Hypothalamus (tissue), 51 donors: ENCODE results near the gene CRACDL.

Experiments
- DNase-seq, 51 donors: peaks; one replicate each; lab custom pipeline; 2025; lab: John Stamatoyannopoulos, UW

Gene CRACDL

DNA sequence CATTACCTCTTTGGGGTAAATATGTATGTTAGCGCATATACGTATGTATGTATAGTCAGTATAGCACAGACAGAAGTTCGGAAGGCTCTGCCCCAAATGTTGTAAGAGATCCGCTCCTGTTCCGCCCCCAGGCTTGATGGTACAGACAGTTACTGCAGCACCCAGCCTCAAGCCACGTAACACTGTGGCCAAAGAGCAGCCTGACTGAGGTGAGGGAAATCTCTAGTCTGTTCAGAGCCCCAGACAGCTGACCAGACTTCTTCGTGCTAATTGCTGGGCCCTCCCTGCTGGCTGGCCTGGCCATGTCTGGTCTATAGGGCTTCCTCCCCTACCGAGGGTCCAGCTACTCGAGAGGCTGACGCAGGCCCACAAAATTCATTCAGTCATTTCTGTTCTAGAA lies 7.8 kb downstream of the CRACDL start:
- no peak for DNase-seq

DNA sequence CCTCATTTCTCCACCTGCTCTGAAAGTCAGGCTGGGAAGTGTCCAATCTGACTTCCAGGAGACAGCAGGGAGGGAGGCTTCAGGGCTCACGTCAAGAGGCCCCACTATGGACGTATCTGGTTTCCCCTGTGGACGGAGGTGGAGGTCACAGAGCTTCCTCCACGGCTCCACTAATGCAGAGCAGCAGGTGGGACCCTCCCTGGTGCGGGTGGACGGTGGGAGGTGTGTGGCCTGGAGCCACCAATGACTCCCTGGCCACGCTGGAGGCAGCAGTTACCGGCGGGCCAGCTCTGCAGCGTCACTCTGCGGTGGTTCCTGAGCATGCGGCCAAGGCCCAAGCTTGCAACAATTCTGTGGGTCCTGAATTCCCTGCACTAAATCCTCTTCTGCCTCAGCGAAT lies 9.0 kb downstream of the CRACDL start:
- no peak for DNase-seq

DNA sequence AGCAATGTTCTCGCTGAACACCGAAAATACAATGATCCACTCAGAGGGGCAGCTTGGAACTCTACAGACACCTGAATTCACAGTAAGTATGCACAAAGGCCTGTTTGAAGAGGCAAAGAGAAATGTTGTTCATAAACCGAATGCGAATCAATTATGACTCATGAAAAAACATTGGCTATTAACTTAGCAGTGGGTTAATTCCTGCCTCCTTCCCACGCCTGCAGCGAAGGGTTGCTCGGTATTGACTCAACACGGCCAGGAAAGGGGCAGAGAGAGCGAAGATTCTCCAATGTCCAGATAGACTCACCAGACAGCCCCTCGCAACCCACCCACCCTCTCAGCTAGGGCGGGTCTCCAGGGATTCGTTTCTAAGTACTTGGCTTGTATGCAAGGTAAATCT lies 9.4 kb downstream of the CRACDL start:
- peak in 1 of 51 donors; percentile 36 for DNase-seq

DNA sequence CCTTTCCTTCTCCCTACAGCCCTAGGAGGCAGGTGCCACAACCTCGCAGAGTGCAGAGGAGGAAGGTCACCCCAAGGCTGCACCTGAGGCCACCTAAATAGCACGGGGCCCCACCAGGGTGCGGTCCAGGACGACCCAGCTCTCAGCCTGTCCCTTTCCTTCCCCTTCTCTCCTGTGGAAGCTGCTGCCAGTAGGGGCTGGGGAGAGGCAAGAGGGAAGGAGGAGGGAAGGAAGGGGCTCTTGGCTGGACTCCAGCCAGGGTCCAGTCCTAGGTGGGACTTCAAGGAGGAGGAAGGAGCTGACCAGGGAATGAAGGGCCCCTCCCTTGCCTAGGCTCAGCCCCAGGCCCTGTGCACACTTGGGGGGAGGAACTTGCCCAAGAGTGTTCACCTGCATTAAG lies 11.1 kb downstream of the CRACDL start:
- DNase-seq, result no peak

DNA sequence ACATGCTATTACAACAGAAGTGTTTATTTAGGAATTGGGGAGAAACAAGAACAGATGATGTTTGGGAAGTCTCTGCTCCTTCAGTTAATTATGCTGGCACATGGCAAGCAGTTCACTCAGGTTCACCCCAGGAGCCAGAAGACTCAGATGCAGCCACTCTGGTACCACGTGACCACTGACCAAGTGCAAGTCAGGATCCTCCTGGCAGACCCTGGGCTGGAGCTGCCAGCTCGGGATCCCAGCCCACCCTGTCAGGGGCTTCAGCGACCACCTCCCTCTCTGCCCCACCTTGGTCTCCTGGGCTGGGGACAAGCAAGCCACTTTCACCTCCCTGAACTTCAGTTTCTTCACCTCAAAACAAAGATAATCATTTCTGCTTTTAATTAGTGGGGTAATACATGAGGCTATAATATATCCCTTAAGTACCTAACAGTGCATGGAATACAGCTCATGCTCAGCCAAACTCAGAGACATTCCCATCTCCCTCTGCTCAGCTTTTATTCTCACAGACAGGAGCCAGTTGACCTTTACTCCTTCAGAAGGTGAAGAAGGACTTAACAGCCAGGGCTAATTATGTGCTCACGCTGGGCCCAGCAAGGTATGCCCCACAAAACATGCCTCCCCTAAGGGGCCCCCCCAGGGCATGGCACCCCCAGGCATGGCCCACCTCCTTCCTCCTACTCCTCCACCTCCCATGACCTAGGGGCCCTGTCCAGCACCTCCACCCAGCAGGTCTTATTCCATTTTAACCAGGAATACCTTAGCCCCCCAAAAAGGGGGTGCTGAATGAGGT lies 11.8 kb downstream of the CRACDL start:
- DNase-seq, result no peak

DNA sequence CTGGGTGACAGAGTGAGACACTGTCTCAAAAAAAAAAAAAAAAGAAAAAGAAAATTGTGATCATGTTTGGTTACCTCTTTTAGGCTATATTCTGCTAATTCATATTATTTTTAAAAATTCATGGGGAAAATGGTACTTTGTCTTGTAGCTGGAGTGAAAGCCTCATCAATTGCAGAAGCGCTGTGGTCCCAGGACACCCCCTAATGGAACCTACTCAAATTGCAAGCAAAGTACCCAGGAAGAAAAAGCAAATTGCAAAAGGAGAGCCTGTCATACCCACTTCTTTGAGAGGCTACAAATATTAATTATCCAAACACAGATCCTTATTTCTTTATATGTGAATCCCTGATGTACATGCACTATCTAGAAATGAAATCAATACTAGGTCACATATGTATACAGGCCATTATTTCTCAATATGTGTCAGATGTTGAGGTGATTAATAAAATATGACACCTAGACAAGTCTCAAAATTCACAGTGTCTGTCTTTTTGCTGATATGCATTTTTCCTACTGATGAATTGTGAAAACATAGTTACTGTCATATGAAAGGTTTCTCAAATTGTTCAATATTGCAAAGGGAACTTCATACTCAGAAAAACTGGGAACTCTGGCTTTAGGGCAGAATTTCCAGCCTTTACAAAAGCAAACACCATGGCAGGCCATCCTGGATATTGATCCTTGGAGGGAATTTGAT lies 12.6 kb downstream of the CRACDL start:
- no peak for DNase-seq

DNA sequence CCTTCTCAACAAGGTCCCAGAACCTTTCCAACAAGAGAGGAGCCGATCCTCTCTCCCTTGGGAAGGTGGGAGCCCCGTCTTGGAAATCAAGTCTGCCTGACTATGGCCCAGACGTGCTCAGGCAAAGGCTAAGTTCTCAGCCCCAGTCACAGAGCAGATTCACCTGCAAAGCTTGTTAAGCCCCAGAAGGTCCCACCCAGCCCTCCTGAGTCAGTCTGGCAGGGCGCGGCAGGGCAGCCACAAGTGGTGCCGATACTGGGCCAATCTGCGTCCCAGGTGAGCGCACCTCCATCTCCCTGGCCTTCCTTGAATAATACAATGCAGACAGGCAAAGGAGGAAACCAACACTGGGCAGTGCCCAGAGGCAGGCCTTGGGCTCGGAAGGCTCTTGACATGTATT lies 15.0 kb downstream of the CRACDL start:
- DNase-seq, result no peak

DNA sequence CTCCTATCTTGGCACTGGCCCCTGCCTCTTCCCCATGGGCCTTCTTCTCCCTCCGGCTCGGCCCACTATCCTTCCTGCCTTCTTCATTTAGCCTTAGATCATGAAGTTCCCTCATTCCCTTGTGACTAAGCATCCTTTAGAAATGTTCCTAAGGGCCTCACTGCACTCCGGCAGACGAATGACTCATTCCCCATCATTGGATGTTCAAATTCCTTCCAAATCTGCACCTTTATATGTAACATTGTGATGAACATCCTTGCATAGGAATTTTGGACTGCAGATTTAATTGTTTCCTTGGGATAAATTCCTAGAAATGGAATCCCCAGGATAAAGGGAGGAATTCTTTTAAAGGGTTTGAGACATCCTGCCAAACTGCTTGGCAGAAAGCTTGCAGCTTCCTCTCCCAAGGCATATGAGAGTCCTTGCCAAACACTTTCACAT lies 19.0 kb downstream of the CRACDL start:
- peak in 2 of 51 donors; percentile 39 to 42 for DNase-seq

DNA sequence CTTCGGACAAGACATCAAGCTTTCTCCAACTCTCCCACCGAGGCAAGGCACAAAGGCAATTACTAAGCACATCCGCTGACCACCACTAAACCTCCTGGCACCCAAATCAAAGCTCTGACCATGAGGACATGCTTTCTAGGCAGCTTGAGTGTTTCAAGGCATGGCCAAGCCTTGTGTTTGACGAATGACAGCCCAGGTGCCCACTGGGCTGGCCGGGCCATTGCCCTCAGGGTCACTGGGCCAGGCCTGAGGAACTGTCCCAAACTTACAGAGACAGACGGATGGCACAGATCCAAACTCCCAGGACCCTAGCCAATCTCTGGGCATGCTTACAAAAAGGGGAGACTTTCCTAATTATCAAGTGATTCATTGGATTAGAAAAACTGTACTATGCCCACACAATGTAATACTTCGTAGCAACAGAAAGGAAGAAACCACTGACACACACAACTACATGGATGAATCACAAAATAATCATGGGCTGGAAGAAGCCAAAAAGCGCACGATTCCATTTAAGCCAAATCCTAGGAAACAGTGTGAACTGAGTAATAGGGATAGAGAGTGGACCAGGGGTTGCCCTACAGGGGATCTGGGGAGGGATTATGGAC lies 20.2 kb downstream of the CRACDL start:
- DNase-seq, result no peak

DNA sequence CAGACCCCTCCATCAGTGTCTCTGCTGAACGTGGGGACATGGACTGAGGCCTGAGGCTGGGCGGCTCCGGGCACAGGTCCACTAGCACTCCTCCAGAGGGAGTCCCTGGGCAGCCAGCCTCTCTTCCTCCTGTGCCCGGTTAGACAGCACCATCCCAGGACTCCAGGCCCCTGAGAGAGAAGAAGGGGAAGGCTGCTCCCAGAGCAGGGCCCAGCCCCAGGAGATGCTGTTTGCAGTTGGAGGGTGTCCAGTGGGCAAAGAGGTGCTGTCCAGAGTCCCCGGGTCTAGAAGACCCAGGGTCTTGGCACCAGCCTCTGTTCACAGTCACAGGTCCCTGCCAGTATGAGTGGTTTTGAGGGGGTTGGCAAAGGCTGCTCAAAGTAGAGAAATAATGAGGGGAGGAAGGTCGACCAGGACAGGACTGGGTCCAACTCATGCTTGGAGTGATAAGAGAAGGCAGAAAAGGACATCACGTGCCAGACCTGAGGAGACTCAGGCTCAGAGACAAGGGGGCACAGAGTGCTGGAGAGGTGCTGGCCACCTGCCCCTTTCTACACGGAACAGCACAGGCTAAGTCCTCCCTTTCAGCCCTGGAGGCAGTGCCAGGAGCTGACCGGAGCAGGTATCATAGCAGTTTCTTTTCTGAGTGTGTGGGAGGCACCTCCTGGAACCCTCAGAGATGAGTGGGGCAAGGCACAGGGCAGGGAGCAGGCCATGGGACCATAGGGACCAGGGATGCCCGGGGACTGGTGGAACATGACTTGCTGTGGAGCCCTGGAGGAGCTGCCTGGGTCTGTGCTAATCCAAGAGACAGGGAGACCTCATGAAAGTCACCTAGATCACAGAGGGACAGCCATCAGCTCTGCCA lies 21.1 kb downstream of the CRACDL start:
- DNase-seq, result no peak

DNA sequence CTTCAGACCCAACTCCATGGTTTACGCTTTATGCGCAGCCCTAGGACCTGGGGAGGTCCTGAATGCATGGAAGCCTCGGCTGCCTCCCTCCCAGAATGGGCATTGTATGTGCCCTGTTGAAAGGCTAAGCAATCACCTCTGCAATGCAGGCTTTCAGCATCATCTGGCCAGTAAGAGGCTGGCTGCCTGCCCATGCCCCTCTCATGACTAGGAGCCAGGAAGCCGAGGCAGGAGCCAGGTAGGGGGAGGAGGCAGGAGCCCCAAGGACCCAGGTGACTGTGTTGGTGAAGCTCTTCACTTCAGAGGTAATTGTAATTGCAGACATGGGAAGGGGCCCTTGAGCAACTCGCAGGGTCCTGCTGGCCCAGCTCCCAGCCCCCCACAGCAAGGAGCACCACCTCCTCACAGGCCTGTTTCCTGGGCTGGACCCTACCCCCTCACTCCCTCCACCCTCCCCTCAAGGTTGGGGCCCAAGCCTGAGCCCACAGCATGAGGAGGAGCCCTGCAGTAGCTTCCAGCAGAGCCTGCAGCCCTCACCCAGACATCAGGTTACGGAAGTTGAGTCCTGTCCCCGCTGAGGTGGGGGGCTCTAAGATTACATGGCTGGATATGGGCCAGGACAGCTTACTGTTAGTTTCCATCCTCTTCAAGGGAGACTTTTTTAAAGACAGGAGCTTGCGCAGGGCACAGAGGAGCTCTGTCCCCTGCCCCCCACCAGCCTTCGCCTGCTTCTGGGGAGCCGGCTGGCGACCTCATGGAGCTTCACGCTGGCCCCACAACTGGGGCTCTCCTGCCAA lies 21.9 kb downstream of the CRACDL start:
- no peak for DNase-seq

DNA sequence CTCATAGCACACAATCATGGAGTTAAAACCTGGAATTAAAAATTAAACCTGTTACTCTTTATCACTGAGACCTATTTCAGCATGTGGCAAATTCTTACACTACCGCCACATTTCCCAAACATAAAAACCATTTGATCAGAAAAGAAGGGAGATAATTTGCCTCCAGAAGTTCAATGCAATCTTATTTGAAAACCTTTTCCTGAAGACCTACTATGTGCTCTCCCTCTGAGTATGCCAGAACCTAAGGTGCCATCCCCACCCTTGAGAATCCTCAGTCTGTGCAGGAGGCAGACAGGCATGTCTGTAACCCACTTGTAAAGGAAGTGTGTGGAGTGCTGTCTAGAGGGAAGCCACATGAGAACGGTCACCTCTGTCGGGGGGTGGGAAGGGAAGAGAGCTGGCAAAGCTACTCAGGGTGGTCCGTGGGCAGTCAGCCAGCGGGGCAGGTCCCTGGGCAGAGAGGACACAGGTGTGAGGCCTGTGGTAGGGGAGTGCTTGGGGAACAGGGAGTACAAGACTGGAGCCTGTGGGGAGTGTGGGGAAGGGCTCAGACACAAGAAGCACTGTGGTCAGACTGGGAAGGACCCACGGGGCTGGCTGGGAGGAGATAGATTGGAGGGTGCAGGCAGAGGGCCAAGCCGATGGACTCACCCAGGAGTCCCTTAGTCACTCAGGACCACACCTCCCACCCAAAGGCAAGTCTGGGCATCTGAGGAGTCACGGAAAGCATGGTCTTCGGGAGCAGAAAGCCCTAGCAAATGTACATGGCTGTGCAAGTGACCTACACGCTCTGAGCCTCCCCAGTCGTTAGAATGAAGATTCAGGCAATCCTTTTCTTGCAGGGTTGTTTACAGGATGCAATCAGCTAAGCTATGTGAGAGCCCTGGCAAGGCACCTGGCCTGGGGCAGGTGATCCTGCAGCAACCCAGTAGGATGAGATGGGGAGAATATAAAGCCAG lies 22.8 kb downstream of the CRACDL start:
- no peak for DNase-seq

DNA sequence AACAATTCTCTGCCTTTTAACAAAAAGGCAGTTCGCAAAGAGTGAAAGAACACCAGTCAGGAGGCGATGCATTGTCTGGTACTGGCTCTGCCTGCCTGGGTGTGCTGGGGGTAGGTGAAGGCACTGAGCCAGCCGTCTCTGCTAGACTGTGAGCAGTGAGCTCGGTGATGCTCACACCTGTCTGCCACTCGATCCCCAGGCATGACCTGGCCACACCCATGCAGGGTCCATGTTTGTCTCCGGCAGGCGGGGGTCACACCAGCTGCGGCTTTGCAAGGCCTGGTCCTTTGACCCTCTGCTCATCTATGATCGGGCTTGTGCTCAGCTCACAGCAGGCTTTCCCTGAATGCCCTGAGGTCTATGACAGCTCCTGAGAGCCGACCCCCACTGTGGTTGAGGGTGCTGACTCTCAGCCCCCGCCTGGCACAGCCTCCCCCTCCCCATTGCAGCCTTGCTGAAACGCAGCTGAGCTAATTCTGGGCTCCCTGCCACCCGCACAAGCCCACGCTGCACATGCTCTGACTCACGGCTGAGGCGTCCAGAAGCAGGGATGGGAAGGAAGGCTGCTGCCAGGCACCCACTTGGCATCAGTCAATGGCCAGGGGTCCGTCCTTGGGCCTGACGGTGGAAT lies 23.7 kb downstream of the CRACDL start:
- DNase-seq, result peak in 35 of 51 donors; percentile 10 to 89 (median 50)

DNA sequence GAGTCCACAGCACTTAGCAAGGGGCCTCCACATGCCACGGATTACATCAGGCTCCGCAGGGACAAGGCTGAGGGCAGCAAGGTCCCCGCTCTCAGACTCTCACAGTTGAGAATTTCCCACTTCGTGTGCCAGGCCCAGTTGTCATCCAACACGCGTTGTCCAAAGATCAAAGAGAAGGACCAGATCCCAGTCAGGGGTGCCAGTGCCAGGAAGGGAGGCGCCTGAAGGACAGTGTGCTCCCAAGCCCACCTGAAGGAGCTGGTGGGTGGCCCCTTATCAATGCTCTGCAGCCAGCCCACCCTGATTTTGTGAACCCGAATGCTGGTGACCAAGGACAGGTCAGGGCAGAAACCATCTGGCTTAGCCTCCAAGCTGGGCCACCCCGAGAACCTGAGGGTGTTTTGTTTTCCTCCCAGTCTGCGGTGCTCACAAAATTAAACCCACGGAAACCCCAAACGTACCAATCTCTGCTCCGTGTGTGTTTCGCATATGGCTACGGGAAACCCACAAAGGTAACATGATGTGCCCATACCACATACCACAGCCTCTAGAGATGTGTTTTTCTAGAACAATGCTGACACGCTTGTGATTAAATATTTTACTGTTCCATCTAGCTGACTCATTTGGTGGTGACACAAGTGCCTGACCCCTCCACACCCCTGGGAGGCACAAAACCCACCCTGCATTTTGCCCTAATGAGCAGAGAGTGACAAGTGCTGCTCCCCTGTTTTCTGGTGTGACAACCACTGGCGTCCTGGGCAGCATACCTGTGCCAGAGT lies 24.5 kb downstream of the CRACDL start:
- DNase-seq, result no peak

DNA sequence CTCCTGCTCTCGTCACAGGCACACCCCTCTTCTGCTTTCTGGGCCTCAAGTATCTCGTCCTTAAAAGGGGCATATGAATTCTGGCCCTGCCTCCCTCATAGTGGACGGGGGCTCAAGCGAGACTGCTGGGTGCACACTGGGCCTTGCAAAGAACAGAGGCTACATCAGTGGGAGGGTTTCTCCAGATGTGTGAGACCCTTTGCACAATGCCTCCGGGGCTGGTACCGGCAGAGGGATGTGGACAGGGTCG lies 25.0 kb downstream of the CRACDL start:
- DNase-seq, result no peak

DNA sequence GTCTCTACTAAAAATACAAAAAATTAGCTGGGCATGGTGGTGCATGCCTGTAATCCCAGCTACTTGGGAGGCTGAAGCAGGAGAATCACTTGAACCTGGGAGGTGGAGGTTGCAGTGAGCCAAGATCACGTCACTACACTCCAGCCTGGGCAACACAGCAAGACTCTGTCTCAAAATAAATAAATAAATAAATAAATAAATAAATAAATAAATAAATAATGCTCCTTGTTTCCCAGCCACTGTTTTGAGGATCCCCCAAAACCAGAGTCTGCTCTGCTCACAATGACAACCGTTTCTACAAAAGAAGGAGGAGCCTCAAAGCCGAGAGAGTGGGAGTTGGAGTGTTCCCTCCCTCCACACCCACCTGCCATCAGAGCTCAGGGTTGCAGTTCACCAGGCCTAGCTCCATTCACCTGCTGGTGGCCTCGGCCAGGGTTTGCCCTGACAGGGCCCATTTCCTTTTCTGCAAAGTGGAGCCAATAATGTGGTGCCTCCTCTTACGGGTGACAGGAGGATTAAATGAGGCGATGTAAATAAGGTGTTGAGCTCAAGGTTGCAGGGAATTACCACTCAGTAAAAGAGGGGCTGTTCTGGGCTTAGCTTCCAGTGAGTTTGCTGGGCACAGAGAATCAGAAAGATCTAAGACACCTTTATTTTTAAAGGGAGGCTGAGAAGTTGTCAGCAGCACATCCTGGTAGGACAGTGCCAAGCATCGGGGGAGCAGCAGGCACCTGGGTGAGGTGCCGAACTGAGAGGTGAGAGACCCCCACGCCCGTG lies 25.5 kb downstream of the CRACDL start:
- no peak for DNase-seq
